HTR-8/SVneo (cell line): ENCODE results near the gene MRPL3.

ENCODE experiments used
- DNase-seq: peaks from one replicate; pipeline ENCODE4 v3.0.0; 2011; ENCODE audit warnings: low spot score, mixed read lengths; ENCODE audit not compliant: insufficient read length
- FAIRE-seq: peaks from 2 replicates; lab custom pipeline; 2011; peaks lifted over from hg19 to GRCh38; lab: Jason Lieb, UNC

The MRPL3 gene

DNA sequence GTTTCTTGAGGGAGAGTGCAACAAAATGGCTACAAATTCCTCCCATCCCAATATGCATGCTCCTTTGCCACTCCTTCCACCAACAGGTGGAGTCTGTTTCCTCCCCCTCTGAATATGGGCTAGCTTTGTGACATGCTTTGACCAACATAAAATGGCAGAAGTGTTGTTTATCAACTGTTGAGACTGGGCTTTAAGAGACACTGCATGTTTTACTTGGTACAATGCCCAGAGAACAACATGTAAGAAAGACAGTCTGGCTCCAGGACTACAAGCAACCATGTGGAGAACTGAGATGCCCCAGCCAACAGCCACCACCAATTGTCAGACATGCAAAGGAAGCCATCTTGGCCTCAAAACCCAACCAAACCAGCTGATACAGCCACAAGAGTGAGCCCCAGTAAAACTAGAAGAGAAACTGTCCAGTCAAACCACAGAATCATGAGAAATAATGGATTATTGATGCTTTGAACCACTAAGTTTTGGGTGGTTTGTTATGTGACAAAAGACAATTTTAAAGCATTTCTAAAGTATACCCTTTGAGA is 80.7 kb downstream of the MRPL3 start:
- FAIRE-seq: no peak

DNA sequence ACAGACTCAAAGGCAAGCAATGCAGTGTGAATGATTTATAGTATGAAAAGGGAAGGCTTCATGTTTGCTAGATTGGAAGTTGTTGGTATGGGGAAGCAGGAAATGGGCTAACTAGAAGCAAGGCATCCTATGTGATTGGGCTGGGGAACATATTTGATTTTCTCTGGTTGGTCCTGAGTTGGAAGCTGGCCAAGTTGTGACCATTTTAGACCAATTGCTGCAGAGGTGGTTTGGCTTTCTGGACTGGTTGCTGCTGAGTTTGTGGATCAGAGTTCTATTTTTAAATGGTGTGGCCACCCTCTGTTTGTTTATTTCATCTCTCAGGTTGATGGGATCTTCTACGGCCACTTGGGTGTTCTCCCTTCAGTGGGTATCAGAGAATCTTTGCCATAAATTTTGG is 81.5 kb downstream of the MRPL3 start:
- no peak for FAIRE-seq

More for the DNA sequence above, 80.7 kb downstream of the MRPL3 start:
- DNase-seq: no peak

DNA sequence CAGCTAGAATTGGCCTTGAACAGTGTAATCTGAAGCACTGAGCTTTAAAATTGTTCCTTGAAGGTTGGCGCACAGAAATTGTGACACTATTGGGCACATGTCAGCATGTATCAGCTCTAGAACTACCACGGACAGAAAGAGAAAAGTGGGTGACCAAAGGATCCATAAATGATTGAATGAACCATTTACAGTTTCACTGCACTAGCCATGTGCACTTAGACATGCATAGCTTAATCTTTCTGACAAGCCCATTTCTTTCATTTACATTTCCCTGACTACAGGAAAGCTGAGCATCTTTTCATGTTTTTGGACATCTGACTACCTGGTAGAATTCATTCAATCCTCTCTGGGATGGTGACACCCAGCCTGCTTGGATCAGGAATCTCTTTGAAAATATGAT is 85.0 kb downstream of the MRPL3 start:
- DNase-seq: no peak
- no peak for FAIRE-seq

More for the DNA sequence above, 81.5 kb downstream of the MRPL3 start:
- no peak for DNase-seq
